Measurements from ENCODE around the gene NXT2.

GRCh38 chrX:109534933-109535332, 1.7 kb upstream of the NXT2 start:
- TF ChIP-seq CTCF (IDR thresholded peaks at IDR 0.05 in 2 of 3, conservative IDR thresholded peaks at IDR 0.05 in 1 of 3; ENCODE audit: insufficient read depth in 2 of 3, low read depth in 1 of 3, low read length in 3 of 3) (no peak), REST (IDR thresholded peaks at IDR 0.05; ENCODE audit: borderline replicate concordance) (no peak), REST (CRISPR knock-in tag; IDR thresholded peaks at IDR 0.05; ENCODE audit: low read depth) (no peak), SREBF2 (CRISPR knock-in tag; IDR thresholded peaks at IDR 0.05) (no peak), NELFE (IDR thresholded peaks at IDR 0.05; ENCODE audit: insufficient read depth, insufficient read length) (no peak)
